Measurements from ENCODE around the gene DAGLA.
"Not testable (repeated sequence)": the region's sequence is repeated elsewhere in the genome, so short reads cannot be mapped to it uniquely, and the experiment has no call there.

The DAGLA gene

GRCh38 chr11:61650781-61651571, 29.2 kb upstream of the DAGLA start:
- no peak for TF ChIP-seq CTCF (IDR thresholded peaks at IDR 0.05)
- Histone ChIP-seq H3K4me3 (ENCODE audit: low read depth in 1 of 2, low read length in 1 of 2) (no peak overlapping the region), H3K4me1 (ENCODE audit: control insufficient read depth in 1 of 2, insufficient read depth in 1 of 2, low read depth in 1 of 2, low read length in 1 of 2) (peaks cover 0 to 8% of the 10 kb centered on the region in 2 experiments), H3K27ac (no peak overlapping the region), H3K9me3 (no peaks in the 10 kb centered on the region), H3K27me3 (peaks cover 4% of the 10 kb centered on the region), H3K36me3 (no peaks in the 10 kb centered on the region)

- Histone ChIP-seq H3K27ac (no peak overlapping the region), H3K9me3 (no peaks in the 10 kb centered on the region), H3K36me3 (no peaks in the 10 kb centered on the region), H3K4me1 (ENCODE audit: control insufficient read depth in 1 of 2, insufficient read depth in 1 of 2, low read depth in 1 of 2, low read length in 1 of 2) (peaks cover 0 to 8% of the 10 kb centered on the region in 2 experiments), H3K27me3 (peaks cover 4% of the 10 kb centered on the region), H3K4me3 (ENCODE audit: low read depth in 1 of 2, low read length in 1 of 2) (no peak overlapping the region)
- TF ChIP-seq CTCF (IDR thresholded peaks at IDR 0.05), result no peak
Observed at GRCh38 chr11:61652135-61652534, 28.1 kb upstream of the DAGLA start.

- Histone ChIP-seq H3K4me3 (ENCODE audit: low read depth in 1 of 2, low read length in 1 of 2) (no peak overlapping the region), H3K36me3 (no peaks in the 10 kb centered on the region), H3K9me3 (no peaks in the 10 kb centered on the region), H3K27me3 (peaks cover 4% of the 10 kb centered on the region), H3K4me1 (ENCODE audit: control insufficient read depth in 1 of 2, insufficient read depth in 1 of 2, low read depth in 1 of 2, low read length in 1 of 2) (peaks cover 0 to 8% of the 10 kb centered on the region in 2 experiments), H3K27ac (no peak overlapping the region)
- no peak for TF ChIP-seq CTCF (IDR thresholded peaks at IDR 0.05)
Observed at GRCh38 chr11:61654397-61654829, 25.8 kb upstream of the DAGLA start.

- H3K9me3 ChIP-seq; H3K4me1 ChIP-seq (ENCODE audit: control insufficient read depth in 1 of 2, insufficient read depth in 1 of 2, low read depth in 1 of 2, low read length in 1 of 2); H3K36me3 ChIP-seq; H3K27me3 ChIP-seq; H3K27ac ChIP-seq; H3K4me3 ChIP-seq (ENCODE audit: low read depth in 1 of 2, low read length in 1 of 2): not testable (repeated sequence)
Observed at GRCh38 chr11:61655266-61656159, 24.7 kb upstream of the DAGLA start.

GRCh38 chr11:61656347-61657077, 23.7 kb upstream of the DAGLA start:
- no peak overlapping the region for H3K27ac ChIP-seq
- H3K27me3 ChIP-seq, result peaks cover 4% of the 10 kb centered on the region
- H3K4me3 ChIP-seq (ENCODE audit: low read depth in 1 of 2, low read length in 1 of 2), result no peak overlapping the region
- TF ChIP-seq CTCF (IDR thresholded peaks at IDR 0.05), result no peak
- H3K9me3 ChIP-seq, result no peaks in the 10 kb centered on the region
- no peaks in the 10 kb centered on the region for H3K36me3 ChIP-seq
- H3K4me1 ChIP-seq (ENCODE audit: control insufficient read depth in 1 of 2, insufficient read depth in 1 of 2, low read depth in 1 of 2, low read length in 1 of 2), result peaks cover 0 to 8% of the 10 kb centered on the region in 2 experiments

Measured in neutrophil (primary cell).